Measurements from ENCODE around the gene TMEM151B.
A peak's percentile ranks its signal among the peaks of the same experiment; 100 is the strongest.

The TMEM151B gene

GRCh38 chr6:44278774-44279697 lies 8.8 kb downstream of the TMEM151B start:
- no peak for DNase-seq

GRCh38 chr6:44284121-44284520 lies 13.9 kb downstream of the TMEM151B start:
- peak in 7 of 14 donors; percentile 9 to 98 (median 32) for DNase-seq

- DNase-seq, result peak in 1 of 14 donors; percentile 78
Observed at GRCh38 chr6:44284867-44285266, 14.6 kb downstream of the TMEM151B start.

- DNase-seq, result no peak
Observed at GRCh38 chr6:44285552-44286284, 15.5 kb downstream of the TMEM151B start.

- no peak for DNase-seq
Observed at GRCh38 chr6:44286285-44286565, 16.0 kb downstream of the TMEM151B start.

- no peak for DNase-seq
Observed at GRCh38 chr6:44286747-44287146, 16.5 kb downstream of the TMEM151B start.

- peak in 3 of 14 donors; percentile 33 to 98 (median 44) for DNase-seq
Observed at GRCh38 chr6:44289726-44290260, 19.5 kb downstream of the TMEM151B start.

GRCh38 chr6:44291841-44292240 lies 21.6 kb downstream of the TMEM151B start:
- DNase-seq, result no peak

GRCh38 chr6:44292661-44293365 lies 22.6 kb downstream of the TMEM151B start:
- peak in 1 of 14 donors; percentile 77 for DNase-seq

- DNase-seq, result no peak
Observed at GRCh38 chr6:44294832-44295791, 24.9 kb downstream of the TMEM151B start.

GRCh38 chr6:44297063-44298038 lies 27.1 kb downstream of the TMEM151B start:
- DNase-seq, result peak in 6 of 14 donors; percentile 9 to 54 (median 22)

- no peak for DNase-seq
Observed at GRCh38 chr6:44298055-44298803, 28.0 kb downstream of the TMEM151B start.

- DNase-seq, result no peak
Observed at GRCh38 chr6:44298864-44299263, 28.6 kb downstream of the TMEM151B start.

- DNase-seq, result no peak
Observed at GRCh38 chr6:44300292-44300823, 30.1 kb downstream of the TMEM151B start.

GRCh38 chr6:44301106-44301505 lies 30.9 kb downstream of the TMEM151B start:
- no peak for DNase-seq

- DNase-seq, result no peak
Observed at GRCh38 chr6:44301782-44302564, 31.7 kb downstream of the TMEM151B start.

- DNase-seq, result no peak
Observed at GRCh38 chr6:44302856-44303255, 32.6 kb downstream of the TMEM151B start.

GRCh38 chr6:44303842-44304241 lies 33.6 kb downstream of the TMEM151B start:
- no peak for DNase-seq

Data from C1 segment of cervical spinal cord (tissue), 14 donors.